GM19099 (cell line): Measurements from ENCODE around the gene PARS2.

Experiments
- POLR2A ChIP-seq: IDR thresholded peaks from 3 replicates; pipeline ENCODE4 v1.6.1; 2011; ENCODE audit warnings: low read depth; ENCODE audit not compliant: insufficient read length; ENCODE audit errors: extremely low read depth

The PARS2 gene

DNA sequence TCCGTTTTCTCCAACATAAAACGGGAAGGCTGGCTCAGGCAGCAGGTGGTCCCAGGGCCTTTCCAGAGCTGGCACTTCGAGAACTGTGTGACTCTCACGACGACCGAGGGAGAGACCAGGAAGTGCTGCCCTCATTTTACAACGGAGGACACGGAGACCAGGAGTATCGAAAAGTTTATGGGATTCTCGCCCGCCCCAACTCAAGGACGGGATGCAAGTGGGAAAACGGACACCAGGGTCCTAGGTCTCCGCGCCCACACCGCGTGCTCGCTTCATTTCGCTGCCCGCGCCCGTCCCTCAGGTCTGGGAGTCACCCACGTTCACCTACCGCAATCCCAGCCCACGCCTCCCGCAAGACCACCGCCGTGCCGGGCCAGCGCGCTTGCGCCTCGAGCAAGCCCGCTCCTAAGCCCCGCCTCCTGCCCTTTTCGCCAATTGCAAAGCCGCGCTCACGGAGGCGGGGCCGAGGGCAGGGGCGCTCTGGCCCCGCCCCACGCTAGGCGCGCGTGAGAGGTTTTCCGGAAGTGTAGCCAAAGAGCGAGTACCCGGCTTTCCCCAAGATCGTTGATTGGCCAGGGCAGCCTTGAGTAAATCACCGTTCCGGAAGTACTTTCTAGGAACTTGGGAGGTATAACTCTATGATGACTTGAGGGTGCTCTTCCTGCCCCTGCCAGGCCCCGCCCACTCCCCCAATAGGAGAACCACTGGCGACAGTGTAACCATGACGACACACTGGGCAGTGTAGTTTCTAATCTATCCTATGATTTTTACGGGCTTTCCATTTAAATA lies at the start of gene PARS2:
PARS2 (minus strand) TSS at position 391 of the 789 bp plus-strand sequence. CDS start 5,362 bp downstream, outside the sequence.
- peak; percentile 76 for TF ChIP-seq POLR2A

DNA sequence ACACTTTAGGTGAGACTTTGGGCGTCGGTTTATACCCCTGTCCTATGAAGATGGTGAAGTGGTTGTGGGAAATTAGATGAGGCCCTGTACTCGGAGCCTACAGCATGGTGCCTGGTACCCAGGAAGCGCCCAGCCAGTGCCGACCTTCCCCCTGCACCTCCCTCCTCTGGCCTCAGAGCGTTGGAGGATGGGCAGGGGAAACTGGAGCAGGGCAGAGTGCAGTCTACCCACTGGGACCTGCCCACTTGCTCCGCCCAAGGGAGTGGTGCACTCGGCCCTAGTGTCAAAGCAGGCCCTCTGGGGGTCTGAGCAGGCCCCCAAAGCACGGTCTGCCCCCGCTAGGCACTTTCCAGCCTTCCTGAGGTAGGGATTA lies 49.8 kb upstream of the PARS2 start:
- TF ChIP-seq POLR2A, result no peak

GRCh38 chr1:54813485-54814125 lies 49.3 kb upstream of the PARS2 start:
- no peak for TF ChIP-seq POLR2A

- TF ChIP-seq POLR2A, result no peak
Observed at GRCh38 chr1:54812801-54813484, 48.6 kb upstream of the PARS2 start.

DNA sequence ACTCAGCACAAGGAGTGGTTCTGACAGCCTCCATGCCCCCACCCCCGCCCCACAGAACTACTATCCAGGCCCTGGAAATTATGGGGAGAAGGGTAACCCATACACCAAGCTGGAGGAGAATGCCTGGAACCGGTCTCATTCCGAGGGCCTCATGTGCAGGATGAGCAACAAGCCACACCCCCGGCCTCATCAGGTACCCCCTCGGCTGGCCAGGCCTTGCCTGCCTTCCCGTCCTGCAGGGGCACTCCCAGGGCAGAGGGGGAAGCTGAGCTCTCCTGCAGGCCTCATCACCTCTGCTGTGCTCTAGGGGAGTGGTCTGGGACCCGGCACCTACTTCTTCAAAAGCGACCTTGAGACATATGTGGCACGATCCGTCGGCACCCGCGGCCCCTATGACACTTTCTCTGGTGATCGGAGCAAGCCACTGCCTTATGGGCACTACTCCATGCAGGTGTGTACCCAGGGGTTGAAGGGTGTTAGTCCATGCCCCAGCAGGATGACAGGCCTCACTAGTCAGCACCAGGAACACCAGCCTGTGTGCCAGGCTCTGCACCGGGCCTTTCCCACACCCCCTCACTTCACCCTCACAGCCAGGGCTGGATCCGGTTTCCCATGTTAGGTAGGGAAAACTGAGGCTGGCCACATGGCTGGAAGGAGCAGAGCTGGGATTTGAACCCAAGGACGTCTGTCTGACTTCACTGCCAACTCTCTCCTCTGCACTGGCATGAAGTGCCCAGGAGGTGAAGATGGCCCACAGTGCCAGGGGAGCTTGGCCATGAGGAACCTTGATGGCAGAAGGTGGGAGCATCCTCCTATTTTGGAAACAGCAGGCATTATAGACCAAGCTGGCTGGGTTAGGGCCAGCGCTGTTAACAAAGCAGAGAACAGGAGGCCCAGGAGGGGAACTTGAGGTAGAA lies 47.7 kb upstream of the PARS2 start:
- no peak for TF ChIP-seq POLR2A

DNA sequence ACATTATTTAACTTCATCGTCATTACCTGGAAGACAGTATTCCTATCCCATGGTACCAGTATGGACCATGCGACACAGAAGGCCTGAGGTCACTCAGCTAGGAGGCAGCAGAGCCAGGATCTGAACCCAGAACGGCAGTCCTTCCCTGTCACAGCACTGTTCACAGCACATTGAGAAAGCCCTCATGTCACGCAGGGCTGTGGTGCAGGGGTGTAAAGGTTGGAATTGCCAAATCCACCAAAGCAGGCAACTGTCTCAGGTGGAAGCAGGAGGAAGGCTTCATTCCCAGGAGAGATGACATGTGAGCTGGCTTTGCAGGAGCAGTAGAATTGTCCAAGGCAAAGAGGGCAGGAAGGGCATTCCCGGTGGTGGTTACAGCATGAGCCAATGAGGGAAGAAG lies 46.7 kb upstream of the PARS2 start:
- TF ChIP-seq POLR2A, result no peak

DNA sequence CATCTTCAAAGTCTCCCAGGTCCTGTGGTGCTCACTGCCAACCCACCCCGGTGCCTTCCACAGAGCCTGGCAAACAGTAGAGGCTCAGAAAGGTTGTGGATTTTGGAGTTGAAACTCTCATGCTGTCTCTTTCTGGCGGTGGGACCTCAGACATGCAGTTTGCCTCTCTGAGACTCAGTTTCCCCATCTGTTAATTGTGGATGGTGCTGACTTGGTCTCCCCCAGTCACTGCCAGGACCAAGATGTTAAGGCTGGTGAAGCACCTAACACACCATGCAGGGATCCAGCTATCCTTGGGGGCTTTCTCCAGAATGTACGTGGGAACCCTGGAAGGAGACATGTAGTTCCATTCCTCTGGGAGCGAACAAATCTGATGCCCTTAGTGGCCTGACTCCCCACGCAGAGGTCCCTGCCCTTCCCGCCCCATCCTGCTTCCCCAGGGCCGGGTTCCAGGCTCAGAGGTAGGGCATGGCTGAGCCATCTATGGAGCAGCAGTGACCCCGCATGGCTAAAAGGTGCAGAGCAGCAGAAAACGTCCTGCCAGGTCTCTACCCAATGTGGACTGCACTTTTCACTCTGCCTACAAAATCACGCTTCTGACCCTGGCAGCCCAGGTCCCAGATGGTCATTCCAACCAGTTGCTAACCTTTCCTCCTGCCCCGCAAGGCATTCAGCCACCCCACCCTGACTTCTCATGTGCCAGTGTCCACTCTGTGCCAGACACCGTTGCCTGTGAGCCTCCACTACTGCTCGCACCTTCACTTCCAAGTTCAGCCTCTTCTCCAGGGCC lies 46.0 kb upstream of the PARS2 start:
- no peak for TF ChIP-seq POLR2A

DNA sequence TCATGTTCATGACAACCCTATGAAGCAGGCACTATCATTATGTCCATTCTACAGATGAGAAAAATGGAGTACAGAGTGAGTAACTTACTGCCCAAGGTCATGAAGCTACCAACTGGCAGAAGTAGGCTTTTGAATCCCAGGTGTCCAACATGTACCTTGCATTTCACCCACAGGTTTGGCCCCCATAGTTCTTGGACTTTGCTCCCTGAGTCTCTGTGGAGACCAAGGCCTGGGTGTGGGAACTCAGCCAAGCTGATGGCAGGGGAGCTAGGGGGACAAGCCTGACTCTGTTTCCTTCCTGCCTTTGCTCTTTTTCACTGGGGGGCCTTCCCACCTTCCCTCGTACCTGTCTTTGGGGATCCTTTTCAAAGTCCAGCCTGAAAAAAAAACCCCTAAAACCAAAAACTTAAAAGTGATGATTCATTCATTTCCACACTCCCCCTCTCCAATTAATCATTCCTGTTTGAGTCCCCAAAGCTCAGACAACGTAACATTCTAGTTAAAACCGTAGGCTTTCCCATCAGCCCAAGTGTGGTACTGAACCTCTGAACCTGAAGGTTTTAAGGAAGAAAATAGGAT lies 45.3 kb upstream of the PARS2 start:
- no peak for TF ChIP-seq POLR2A

DNA sequence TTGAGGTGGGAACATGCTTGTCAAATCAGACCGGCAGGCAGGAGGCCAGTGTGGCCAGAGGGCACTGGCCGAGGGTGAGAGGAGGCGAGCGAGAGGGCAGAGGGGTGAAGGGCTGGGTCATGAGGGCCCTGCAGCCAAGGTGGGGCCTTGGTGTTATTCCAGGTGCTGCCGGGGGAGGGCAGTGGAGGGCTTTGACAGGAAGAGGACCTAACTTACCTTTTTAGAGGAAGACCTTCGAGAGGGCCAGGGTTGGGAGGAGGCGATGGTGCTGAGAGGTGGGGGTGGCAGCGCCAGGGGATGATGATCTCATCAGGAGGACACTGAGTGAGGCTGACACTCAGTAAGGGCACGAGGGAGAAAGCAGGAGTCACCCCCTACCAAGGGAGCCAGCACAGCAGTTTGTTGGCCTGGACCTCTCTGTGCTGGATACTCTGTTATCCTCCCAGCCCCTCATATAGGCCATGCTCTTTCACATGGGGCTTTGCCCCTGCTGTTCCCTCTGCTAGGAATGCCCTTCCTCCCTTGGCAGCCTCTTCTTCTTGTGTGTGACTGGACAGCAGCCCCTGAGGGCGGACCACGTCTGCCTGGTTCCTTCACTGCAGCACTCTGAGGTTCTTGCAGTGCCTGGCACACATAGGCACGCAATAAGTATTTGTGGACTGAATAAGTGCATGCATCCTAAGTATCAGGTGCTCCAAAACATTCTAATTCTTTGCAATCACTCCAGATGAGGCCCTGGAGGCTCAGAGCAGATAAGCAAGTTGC lies 44.3 kb upstream of the PARS2 start:
- TF ChIP-seq POLR2A, result no peak

GRCh38 chr1:54807756-54808155 lies 43.4 kb upstream of the PARS2 start:
- TF ChIP-seq POLR2A, result no peak

DNA sequence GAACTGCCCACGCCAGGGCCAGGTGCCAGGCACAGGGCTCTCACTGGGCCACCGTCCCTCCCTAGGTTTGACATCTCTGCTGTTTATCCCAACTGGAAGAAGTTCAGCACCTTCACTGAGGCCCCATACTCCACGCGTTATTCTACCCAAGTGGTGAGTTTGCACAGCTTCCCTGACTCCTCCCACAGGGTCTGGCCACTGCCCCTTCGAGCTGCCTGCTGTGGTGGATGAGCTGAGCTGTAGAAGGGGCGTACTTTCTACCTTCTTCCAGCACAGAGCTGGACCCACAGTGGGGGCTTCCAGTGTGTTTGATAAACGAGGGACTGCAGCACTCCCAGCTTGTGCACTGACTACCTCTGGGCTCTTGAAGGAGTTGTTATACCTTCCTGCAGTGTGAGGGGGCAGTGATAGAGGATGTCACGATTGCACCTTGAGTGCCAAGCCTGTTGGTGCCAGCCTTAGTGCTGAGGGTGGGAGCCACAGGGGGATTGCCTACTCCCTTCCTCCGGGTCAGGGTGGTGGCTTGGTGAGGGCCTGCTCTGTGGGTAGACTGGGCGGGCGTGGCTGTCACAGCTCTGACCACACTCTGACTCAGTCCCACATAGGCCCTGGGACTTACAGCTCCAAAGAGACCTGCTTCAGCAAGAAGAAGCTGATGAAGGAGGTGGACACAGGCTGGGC lies 42.7 kb upstream of the PARS2 start:
- no peak for TF ChIP-seq POLR2A

DNA sequence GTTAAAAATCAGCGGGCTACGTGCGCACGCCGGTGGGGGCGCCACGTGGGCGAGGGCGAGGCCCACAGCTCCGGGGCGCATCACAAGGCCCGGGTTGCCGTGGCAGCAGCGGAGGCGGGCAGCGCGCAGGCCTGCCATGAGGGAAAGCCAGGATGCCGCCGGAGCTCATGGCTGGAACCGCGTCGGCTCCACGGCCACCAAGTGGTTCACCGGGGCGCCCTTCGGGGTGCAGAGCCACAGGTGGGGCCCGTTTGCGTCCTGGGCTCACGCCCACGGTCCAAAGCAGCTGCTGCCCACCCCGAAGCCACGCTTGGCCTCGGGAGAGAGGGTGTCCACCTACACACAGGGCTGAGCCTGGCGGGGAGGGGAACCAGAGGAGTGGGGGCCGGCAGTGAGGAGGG lies 41.7 kb upstream of the PARS2 start:
- no peak for TF ChIP-seq POLR2A
